ENCODE measurements around the gene TMEM242. TPM values are rescaled to one million over a fixed set of nuclear protein-coding genes. Genes with fewer than 3 reads are reported as not detected.
A peak's percentile ranks its signal among the peaks of the same experiment; 100 is the strongest.

The TMEM242 gene
- total RNA-seq, result 10 to 100 TPM in 1 of 4 donors, 1 to 10 TPM in 3; 3.5 to 13.6 (median 5.2) TPM

GRCh38 chr6:157323255-157323965 is at the start of gene TMEM242:
TMEM242 (minus strand) TSS chr6:157323519; CDS start chr6:157323499, 20 bp downstream.
- no peak for TF ChIP-seq CTCF (IDR thresholded peaks at IDR 0.05)
- peak; percentile 99 for ATAC-seq (ENCODE audit: low FRiP score)
- peak; percentile 73 for DNase-seq (ENCODE audit: low spot score)

- ATAC-seq (ENCODE audit: low FRiP score) (no peak), DNase-seq (ENCODE audit: low spot score) (no peak)
- TF ChIP-seq CTCF (IDR thresholded peaks at IDR 0.05), result no peak
Measured at GRCh38 chr6:157372501-157373280, 49.4 kb upstream of the TMEM242 start.

- no peak for TF ChIP-seq CTCF (IDR thresholded peaks at IDR 0.05)
- no peak for DNase-seq (ENCODE audit: low spot score)
- no peak for ATAC-seq (ENCODE audit: low FRiP score)
Measured at GRCh38 chr6:157370755-157371154, 47.4 kb upstream of the TMEM242 start.

- no peak for TF ChIP-seq CTCF (IDR thresholded peaks at IDR 0.05)
- ATAC-seq (ENCODE audit: low FRiP score), result no peak
- no peak for DNase-seq (ENCODE audit: low spot score)
Measured at GRCh38 chr6:157368359-157369049, 45.2 kb upstream of the TMEM242 start.

- no peak for ATAC-seq (ENCODE audit: low FRiP score)
- no peak for DNase-seq (ENCODE audit: low spot score)
- TF ChIP-seq CTCF (IDR thresholded peaks at IDR 0.05), result no peak
Measured at GRCh38 chr6:157366648-157367047, 43.3 kb upstream of the TMEM242 start.

- no peak for DNase-seq (ENCODE audit: low spot score)
- ATAC-seq (ENCODE audit: low FRiP score), result no peak
- no peak for TF ChIP-seq CTCF (IDR thresholded peaks at IDR 0.05)
Measured at GRCh38 chr6:157364705-157365104, 41.4 kb upstream of the TMEM242 start.

Data from omental fat pad (tissue), 4 donors.